NCI-H1417 treated with DMSO at 0.1 percent for 48 hours (cell line): ENCODE measurements around the gene SCGB2A2.

Experiments used
- DNase-seq: peaks from one replicate; lab custom pipeline; 2025; lab: John Stamatoyannopoulos, UW

Gene SCGB2A2

GRCh38 chr11:62306227-62306626 lies 36.3 kb downstream of the SCGB2A2 start:
- DNase-seq = no peak

DNA sequence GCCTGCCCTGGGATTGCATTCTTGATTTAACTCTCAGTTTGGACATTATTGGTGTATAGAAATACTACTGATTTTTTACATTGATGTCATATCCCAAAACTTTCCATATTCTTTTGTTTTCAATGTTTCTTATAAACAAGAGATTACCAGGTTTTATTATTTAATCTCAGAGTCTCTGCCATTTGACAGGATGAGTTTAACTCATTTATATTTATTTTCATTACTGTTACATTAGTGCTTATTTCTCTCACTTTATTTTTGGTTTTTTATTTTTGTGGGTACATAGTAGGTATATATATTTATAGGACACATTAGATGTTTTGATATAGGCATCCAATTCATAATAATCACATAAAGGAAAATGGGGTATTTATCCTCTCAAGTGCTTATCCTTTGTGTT lies 38.0 kb downstream of the SCGB2A2 start:
- DNase-seq = no peak

- no peak for DNase-seq
Measured at GRCh38 chr11:62309991-62310390, 40.0 kb downstream of the SCGB2A2 start.

DNA sequence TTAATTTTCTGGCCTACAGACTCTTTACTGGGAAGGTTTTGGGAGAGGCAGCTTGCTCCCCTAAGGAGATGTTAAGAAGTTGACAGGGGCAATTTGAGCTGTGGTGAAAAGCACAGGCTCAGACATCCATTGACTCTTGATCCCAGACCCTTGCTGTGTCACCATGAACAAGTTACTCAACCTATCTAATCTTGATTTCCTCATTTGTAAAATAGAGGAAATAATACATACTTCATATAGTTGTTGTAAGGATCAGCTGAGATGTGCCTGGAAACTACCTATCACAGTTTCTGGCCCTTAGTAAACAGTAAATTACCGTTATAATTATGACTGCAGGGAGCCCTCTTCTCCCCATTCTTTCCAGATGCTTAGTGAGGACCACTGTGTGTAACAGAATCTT lies 45.5 kb downstream of the SCGB2A2 start:
- no peak for DNase-seq

DNA sequence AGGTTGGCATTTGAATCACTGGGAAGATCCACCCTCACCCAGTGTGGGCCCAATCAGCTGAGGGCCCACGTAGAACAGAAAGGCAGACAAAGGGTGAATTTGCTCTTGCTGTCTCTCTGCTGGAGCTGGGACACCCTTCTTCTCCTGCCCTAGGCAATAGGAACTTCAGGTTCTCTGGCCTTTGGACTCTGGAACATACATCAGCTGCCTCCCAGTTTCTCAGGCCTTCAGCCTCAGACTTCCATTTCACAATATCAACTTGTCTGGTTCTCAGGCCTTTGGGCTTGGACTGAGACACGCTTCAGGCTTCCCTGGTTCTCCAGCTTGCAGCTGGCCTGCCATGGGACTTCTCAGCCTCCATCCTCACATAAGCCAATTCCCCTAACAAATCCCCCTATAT lies 52.6 kb downstream of the SCGB2A2 start:
- DNase-seq = no peak
